OCI-LY1 (cell line): ENCODE data around the gene TASOR2.

Experiments
- H2AFZ ChIP-seq: fragments of 200-600 bp; sonication (generic), shearing (Covaris generic); 2 replicates; pipeline ENCODE4 v1.6.0; 2014; ENCODE audit warnings: antibody characterized with exemption, mild to moderate bottlenecking, low read length
- H3F3A ChIP-seq: fragments of 200-600 bp; sonication (generic), shearing (Covaris generic); 2 replicates; pipeline ENCODE4 v1.6.0; 2014; ENCODE audit warnings: mild to moderate bottlenecking, antibody characterized with exemption, low read length, moderate library complexity; ENCODE audit not compliant: insufficient read depth
- H3K27ac ChIP-seq: fragments of 200-600 bp; sonication (generic); 2 replicates; pipeline ENCODE4 v1.5.1; 2014; ENCODE audit warnings: low read length, mixed run types, mild to moderate bottlenecking, low read depth; ENCODE audit not compliant: poor library complexity, severe bottlenecking
- H3K27me3 ChIP-seq: fragments of 200-600 bp; sonication (generic); 2 replicates; pipeline ENCODE4 v1.6.0; 2014; ENCODE audit warnings: antibody characterized with exemption, mild to moderate bottlenecking, low read length, moderate library complexity; ENCODE audit not compliant: insufficient read depth
- H3K36me3 ChIP-seq: fragments of 200-600 bp; sonication (generic); 2 replicates; pipeline ENCODE4 v1.6.1; 2014; ENCODE audit warnings: mild to moderate bottlenecking, antibody characterized with exemption, low read length, moderate library complexity, mixed read lengths; ENCODE audit not compliant: insufficient read depth
- H3K4me1 ChIP-seq: fragments of 200-600 bp; sonication (generic); 2 replicates; pipeline ENCODE4 v1.5.1; 2014; ENCODE audit warnings: mild to moderate bottlenecking, low read length, moderate library complexity; ENCODE audit not compliant: insufficient read depth, severe bottlenecking
- H3K4me2 ChIP-seq: fragments of 200-600 bp; sonication (generic), shearing (Covaris generic); 2 replicates; pipeline ENCODE4 v1.6.1; 2014; ENCODE audit warnings: low read length
- H3K4me3 ChIP-seq: fragments of 200-600 bp; sonication (generic); 2 replicates; pipeline ENCODE4 v1.5.1; 2014; ENCODE audit warnings: low read length, low read depth, mild to moderate bottlenecking, mixed read lengths; ENCODE audit not compliant: poor library complexity, severe bottlenecking
- H3K79me2 ChIP-seq: fragments of 200-600 bp; shearing (Covaris generic); 2 replicates; pipeline ENCODE4 v1.6.1; 2016; ENCODE audit warnings: mixed run types, low read length, mixed read lengths; ENCODE audit not compliant: insufficient read depth
- H3K9ac ChIP-seq: fragments of 200-600 bp; sonication (generic), shearing (Covaris generic); 2 replicates; pipeline ENCODE4 v1.6.1; 2014; ENCODE audit warnings: mild to moderate bottlenecking, low read length, mixed read lengths
- H3K9me2 ChIP-seq: fragments of 200-600 bp; sonication (generic), shearing (Covaris generic); 2 replicates; pipeline ENCODE4 v1.6.1; 2014; ENCODE audit warnings: low read depth, mild to moderate bottlenecking, low read length, mixed read lengths
- H3K9me3 ChIP-seq: fragments of 200-600 bp; shearing (Covaris generic); 2 replicates; pipeline ENCODE4 v1.6.1; 2014; ENCODE audit warnings: low read length, mixed read lengths
- H4K20me1 ChIP-seq: fragments of 200-600 bp; sonication (generic), shearing (Covaris generic); 2 replicates; pipeline ENCODE4 v1.6.0; 2016; ENCODE audit warnings: mild to moderate bottlenecking, low read length; ENCODE audit not compliant: insufficient read depth
- EZH2 ChIP-seq: fragments of 200-600 bp; sonication (generic), shearing (Covaris generic); IDR thresholded peaks from 2 replicates; pipeline ENCODE4 v1.8.0; 2017; ENCODE audit warnings: borderline replicate concordance, mixed run types, mild to moderate bottlenecking, antibody characterized with exemption, low read length, moderate library complexity, mixed read lengths
- TF ChIP-seq, protein P1 (sequence below): fragments of 200-600 bp; sonication (generic), shearing (Covaris generic); IDR thresholded peaks from 2 replicates; pipeline ENCODE4 v1.5.1; 2017; ENCODE audit warnings: mild to moderate bottlenecking, antibody characterized with exemption, low read length, moderate library complexity, mixed read lengths

Gene TASOR2

GRCh38 chr10:5679606-5680005 lies 5.0 kb upstream of the TASOR2 start:
- H3K27ac ChIP-seq, result no peak overlapping the region
- no peak overlapping the region for H3K4me2 ChIP-seq
- H3K4me1 ChIP-seq, result peaks cover 6% of the 10 kb centered on the region
- TF ChIP-seq, protein P1, sequence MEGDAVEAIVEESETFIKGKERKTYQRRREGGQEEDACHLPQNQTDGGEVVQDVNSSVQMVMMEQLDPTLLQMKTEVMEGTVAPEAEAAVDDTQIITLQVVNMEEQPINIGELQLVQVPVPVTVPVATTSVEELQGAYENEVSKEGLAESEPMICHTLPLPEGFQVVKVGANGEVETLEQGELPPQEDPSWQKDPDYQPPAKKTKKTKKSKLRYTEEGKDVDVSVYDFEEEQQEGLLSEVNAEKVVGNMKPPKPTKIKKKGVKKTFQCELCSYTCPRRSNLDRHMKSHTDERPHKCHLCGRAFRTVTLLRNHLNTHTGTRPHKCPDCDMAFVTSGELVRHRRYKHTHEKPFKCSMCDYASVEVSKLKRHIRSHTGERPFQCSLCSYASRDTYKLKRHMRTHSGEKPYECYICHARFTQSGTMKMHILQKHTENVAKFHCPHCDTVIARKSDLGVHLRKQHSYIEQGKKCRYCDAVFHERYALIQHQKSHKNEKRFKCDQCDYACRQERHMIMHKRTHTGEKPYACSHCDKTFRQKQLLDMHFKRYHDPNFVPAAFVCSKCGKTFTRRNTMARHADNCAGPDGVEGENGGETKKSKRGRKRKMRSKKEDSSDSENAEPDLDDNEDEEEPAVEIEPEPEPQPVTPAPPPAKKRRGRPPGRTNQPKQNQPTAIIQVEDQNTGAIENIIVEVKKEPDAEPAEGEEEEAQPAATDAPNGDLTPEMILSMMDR, result no peak
- TF ChIP-seq EZH2, result no peak
- H3K79me2 ChIP-seq, result no peaks in the 10 kb centered on the region
- no peaks in the 10 kb centered on the region for H3K9me3 ChIP-seq
- H3F3A ChIP-seq, result no peaks in the 10 kb centered on the region
- H4K20me1 ChIP-seq, result no peaks in the 10 kb centered on the region
- no peaks in the 10 kb centered on the region for H3K9me2 ChIP-seq
- no peaks in the 10 kb centered on the region; the same call in 1 of the 2 replicates for H3K36me3 ChIP-seq
- H2AFZ ChIP-seq, result no peak overlapping the region
- no peak overlapping the region for H3K4me3 ChIP-seq
- no peak overlapping the region for H3K9ac ChIP-seq
- peaks cover 5% of the 10 kb centered on the region for H3K27me3 ChIP-seq

- H3F3A ChIP-seq, result no peaks in the 10 kb centered on the region
- peaks cover 17% of the 10 kb centered on the region for H3K79me2 ChIP-seq
- H3K9me2 ChIP-seq, result no peaks in the 10 kb centered on the region
- H3K27ac ChIP-seq, result no peak overlapping the region
- TF ChIP-seq, protein P1, result no peak
- no peak for TF ChIP-seq EZH2
- no peak overlapping the region for H3K4me3 ChIP-seq
- no peak overlapping the region for H3K4me2 ChIP-seq
- no peak overlapping the region for H2AFZ ChIP-seq
- no peaks in the 10 kb centered on the region for H3K9me3 ChIP-seq
- peaks cover 5% of the 10 kb centered on the region for H3K27me3 ChIP-seq
- H4K20me1 ChIP-seq, result no peaks in the 10 kb centered on the region
- no peak overlapping the region for H3K9ac ChIP-seq
- peaks cover 20% of the 10 kb centered on the region for H3K4me1 ChIP-seq
- H3K36me3 ChIP-seq, result no peaks in the 10 kb centered on the region
These were observed 2.7 kb upstream of the TASOR2 start for GRCh38 chr10:5681930-5682329.

DNA sequence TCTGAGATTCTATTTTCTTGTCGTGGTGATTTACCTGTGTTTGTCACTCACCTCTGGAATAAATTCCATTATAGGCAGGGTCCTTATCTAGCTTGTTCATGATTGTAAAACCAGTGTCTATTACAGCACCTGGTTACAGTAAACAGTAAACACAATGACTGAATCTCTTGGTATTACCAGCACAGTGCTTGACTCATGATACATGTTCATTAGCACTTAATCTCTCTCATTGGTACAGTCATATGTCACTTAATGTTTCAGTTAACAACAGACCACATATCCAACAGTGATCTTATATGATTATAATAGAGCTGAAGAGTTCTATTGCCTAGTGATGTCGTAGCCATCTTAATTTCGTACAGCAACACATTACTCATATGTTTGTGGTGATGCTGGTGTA lies 1.6 kb upstream of the TASOR2 start:
- H3K79me2 ChIP-seq, result peaks cover 29% of the 10 kb centered on the region
- H3K36me3 ChIP-seq, result no peaks in the 10 kb centered on the region; the same call in 1 of the 2 replicates
- TF ChIP-seq EZH2, result no peak
- TF ChIP-seq, protein P1, result no peak
- H4K20me1 ChIP-seq, result no peaks in the 10 kb centered on the region
- H3K4me2 ChIP-seq, result no peak overlapping the region
- H3K27ac ChIP-seq, result no peak overlapping the region
- H2AFZ ChIP-seq, result no peak overlapping the region
- peaks cover 31% of the 10 kb centered on the region for H3K4me1 ChIP-seq
- no peaks in the 10 kb centered on the region for H3K9me3 ChIP-seq
- peaks cover 5% of the 10 kb centered on the region for H3K27me3 ChIP-seq
- no peak overlapping the region for H3K4me3 ChIP-seq
- no peak overlapping the region for H3K9ac ChIP-seq
- H3K9me2 ChIP-seq, result no peaks in the 10 kb centered on the region
- H3F3A ChIP-seq, result no peaks in the 10 kb centered on the region
